GM12874 (cell line): ENCODE measurements around the gene KHDC4.

Experiments used
- TF ChIP-seq, protein P1 (sequence below): IDR thresholded peaks from 2 replicates; pipeline ENCODE4 v1.5.1; 2011; ENCODE audit warnings: low read depth, mild to moderate bottlenecking, control low read depth, low read length, moderate library complexity; ENCODE audit not compliant: insufficient read depth

Gene KHDC4

DNA sequence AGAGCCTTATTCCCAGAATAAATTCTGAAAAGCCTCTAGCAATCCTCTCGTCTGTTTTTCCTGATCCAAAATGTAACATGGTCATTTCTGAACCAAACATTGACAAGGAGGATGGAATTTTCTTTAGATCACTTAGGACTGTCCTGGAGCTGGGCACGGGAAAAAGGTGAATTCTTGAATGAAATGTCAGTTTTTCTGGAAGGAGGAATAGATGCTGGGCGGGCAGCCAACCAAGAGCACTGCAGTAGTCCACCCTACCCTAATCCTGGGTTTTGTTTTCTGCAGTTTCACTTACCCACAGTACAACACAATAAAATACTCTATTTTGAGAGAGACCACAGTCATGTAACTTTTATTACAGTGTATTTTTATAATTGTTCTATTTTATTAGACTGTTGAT lies 44.0 kb downstream of the KHDC4 start:
- TF ChIP-seq, protein P1, sequence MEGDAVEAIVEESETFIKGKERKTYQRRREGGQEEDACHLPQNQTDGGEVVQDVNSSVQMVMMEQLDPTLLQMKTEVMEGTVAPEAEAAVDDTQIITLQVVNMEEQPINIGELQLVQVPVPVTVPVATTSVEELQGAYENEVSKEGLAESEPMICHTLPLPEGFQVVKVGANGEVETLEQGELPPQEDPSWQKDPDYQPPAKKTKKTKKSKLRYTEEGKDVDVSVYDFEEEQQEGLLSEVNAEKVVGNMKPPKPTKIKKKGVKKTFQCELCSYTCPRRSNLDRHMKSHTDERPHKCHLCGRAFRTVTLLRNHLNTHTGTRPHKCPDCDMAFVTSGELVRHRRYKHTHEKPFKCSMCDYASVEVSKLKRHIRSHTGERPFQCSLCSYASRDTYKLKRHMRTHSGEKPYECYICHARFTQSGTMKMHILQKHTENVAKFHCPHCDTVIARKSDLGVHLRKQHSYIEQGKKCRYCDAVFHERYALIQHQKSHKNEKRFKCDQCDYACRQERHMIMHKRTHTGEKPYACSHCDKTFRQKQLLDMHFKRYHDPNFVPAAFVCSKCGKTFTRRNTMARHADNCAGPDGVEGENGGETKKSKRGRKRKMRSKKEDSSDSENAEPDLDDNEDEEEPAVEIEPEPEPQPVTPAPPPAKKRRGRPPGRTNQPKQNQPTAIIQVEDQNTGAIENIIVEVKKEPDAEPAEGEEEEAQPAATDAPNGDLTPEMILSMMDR = no peak

GRCh38 chr1:155889566-155889965 lies 44.6 kb downstream of the KHDC4 start:
- TF ChIP-seq, protein P1 = no peak

- TF ChIP-seq, protein P1 = no peak
Observed at GRCh38 chr1:155888481-155888880, 45.7 kb downstream of the KHDC4 start.

- TF ChIP-seq, protein P1 = no peak
Observed at GRCh38 chr1:155884982-155885381, 49.2 kb downstream of the KHDC4 start.

DNA sequence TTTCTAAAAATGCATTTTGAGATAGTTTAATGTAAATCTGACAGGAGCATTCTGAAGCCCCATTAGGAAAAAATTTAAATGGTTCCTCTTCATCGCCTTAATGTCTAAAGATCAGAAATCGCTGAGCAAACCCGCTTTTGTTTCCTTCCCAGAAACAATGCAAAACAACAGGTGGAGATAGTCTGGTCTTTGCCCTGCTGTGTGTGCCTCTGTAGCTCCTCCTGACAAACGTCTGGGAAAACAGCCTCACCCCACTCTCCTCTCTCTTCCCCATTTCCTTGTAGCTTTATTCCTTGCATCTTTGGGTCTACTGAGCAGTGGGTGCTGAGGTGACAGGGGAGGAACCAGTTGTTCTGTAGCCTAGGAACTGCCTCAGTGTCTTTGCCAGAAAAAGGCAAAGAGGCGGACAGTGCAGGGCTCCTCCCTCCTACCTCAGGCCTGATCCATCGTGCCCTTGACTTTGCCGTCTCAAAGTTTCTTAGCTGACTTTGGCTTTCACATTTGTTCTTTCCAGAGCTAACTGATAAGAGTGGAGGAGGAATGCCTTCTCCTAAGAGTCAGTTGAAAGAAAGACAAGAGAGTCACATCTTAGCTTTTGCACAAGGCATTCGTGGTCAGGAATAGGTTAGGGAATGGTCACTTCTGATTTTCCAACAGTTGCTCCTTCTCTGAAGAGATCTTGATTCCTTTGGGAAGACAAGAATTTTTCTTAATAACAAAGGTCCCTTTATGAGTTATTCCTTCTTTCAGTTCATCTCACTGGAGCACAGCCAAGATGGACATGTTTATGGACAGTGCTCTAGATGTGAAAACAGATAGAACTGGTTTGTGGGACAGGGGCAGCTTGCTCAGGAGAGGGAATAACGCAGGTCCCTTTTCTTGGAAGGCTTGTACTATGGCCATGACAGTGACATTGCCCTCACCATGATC lies 49.9 kb downstream of the KHDC4 start:
- TF ChIP-seq, protein P1 = no peak

- TF ChIP-seq, protein P1 = no peak
Observed at GRCh38 chr1:155882766-155883165, 51.4 kb downstream of the KHDC4 start.

DNA sequence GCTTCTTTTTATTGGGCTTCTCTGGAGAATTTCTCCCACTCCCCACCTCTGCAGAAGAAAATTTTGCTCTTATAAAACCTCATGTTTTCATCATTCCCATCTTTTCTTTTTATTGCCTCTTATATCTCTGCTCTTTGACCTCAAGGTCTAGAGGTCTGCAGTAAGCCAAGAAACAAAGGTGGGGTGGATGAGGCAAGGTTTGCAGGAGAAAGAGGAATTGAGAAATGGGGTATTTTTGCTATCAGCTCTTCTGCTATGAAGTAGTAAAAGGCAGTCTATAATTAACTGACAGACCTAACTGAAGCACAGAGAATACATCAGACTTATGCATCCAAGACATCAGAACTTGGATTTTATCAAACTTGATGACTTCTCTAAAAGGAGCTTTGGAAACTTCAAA lies 52.0 kb downstream of the KHDC4 start:
- TF ChIP-seq, protein P1 = no peak
